ENCODE measurements around the gene TCOF1. TPM values are rescaled to one million over a fixed set of nuclear protein-coding genes. Genes with fewer than 3 reads are reported as not detected.
A peak's percentile ranks its signal among the peaks of the same experiment; 100 is the strongest.

TCOF1 gene
- total RNA-seq, 1 donor from 2014 or later = 91.1 TPM

DNA sequence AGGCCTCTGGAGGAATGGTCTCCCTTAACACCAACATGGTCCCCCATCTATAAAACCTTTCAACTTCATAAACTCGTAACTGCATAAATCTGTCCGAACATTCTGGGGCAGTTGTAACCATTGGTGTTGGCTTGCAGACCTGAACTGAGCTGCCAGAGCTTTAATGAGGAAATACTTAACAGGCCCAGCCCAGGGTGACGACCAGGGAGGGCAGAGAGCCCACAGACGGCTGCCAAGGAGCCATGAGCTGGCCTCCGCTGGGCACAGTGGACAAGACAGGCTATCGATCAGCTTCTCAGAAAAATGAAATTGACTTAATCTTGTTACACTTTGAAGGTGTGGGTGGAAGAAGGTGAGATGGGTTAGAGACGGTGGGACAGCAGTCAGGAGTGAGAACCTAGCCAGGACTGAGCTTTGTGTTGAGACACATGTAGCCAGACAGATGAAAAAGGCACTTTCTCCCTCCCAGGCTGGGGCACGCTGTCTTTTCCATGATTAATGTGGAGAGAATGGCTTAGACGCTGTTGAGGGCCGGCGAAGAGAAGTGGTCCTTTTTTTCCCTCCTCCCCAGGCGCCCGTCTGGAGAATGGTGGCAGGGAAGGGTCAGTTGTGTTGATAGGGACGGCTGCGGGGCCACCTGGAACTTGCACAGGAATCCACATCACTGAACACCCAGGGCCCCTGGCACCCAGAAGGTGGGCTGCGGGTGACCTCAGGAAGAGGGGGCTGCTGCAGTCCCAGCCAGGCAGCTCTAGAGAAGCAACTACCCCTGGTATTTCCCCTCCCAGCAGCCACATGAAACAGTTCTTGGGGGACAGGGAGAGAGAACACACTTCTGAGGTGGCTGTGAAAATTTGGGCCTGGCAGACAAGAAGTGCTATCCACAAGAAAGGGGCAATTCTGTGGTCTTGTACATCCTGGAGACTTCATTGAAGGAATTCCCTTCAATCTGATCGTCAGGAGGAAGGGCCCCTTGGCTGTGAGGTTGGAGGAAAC, 27.3 kb upstream of the TCOF1 start:
- Mint-ChIP-seq H3K27me3 (ENCODE audit: low read depth) (no peaks in the 10 kb centered on the region), H3K4me1 (peaks cover 36% of the 10 kb centered on the region), H3K27ac (ENCODE audit: unreplicated experiment) (peak overlapping the region; percentile 79), H3K9me3 (no peaks in the 10 kb centered on the region), H3K4me3 (no peak overlapping the region), H3K36me3 (ENCODE audit: low read depth) (no peaks in the 10 kb centered on the region)
- TF ChIP-seq, protein P1, sequence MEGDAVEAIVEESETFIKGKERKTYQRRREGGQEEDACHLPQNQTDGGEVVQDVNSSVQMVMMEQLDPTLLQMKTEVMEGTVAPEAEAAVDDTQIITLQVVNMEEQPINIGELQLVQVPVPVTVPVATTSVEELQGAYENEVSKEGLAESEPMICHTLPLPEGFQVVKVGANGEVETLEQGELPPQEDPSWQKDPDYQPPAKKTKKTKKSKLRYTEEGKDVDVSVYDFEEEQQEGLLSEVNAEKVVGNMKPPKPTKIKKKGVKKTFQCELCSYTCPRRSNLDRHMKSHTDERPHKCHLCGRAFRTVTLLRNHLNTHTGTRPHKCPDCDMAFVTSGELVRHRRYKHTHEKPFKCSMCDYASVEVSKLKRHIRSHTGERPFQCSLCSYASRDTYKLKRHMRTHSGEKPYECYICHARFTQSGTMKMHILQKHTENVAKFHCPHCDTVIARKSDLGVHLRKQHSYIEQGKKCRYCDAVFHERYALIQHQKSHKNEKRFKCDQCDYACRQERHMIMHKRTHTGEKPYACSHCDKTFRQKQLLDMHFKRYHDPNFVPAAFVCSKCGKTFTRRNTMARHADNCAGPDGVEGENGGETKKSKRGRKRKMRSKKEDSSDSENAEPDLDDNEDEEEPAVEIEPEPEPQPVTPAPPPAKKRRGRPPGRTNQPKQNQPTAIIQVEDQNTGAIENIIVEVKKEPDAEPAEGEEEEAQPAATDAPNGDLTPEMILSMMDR (conservative IDR thresholded peaks at IDR 0.05) = no peak
- no peak for DNase-seq (ENCODE audit: low read depth, low spot score)

DNA sequence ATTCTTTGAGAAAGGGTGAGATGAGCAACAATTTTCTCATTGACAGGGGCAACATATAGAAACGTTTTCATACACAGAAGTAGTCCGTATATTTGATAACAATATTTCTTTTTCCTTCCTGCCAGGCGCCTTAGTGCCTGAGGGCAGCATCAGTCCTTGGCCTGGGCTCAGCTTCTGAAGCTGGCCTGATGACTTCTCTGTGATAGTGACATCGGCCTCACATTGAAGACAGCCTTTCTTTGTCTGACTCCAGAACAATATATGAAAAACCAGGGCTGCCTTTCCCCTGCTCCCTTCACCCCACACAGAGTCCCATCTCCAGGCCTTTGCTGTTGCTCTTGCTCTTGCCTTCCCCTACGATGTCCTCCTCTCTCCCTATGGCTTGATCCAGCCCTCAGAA, 24.1 kb upstream of the TCOF1 start:
- no peaks in the 10 kb centered on the region for H3K36me3 Mint-ChIP-seq (ENCODE audit: low read depth)
- peaks cover 29% of the 10 kb centered on the region for H3K4me1 Mint-ChIP-seq
- no peaks in the 10 kb centered on the region for H3K27me3 Mint-ChIP-seq (ENCODE audit: low read depth)
- no peak overlapping the region for H3K4me3 Mint-ChIP-seq
- TF ChIP-seq, protein P1 (conservative IDR thresholded peaks at IDR 0.05) = no peak
- H3K27ac Mint-ChIP-seq (ENCODE audit: unreplicated experiment) = no peak overlapping the region
- DNase-seq (ENCODE audit: low read depth, low spot score) = no peak
- peaks cover 3% of the 10 kb centered on the region for H3K9me3 Mint-ChIP-seq

DNA sequence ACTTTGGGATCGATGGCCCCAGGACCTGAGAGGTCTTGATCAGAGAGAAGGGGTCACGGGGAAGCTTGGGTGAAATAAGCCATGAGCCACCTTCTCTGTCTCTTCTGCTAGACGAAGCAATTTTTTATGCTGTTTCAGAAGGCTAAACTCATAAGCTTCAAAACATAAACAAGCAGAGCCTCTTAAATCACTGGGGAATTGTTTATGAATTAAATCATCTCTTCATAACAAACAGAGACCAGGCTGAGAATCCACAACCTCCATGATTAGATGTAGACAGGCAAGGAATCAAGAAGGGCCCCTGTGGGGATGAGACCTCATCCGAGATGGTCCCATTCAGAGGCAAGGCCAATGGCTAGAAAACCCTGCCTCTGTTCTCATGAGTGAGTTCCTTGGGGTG, 21.7 kb upstream of the TCOF1 start:
- Mint-ChIP-seq H3K9me3 (peaks cover 3% of the 10 kb centered on the region), H3K27me3 (ENCODE audit: low read depth) (no peaks in the 10 kb centered on the region), H3K36me3 (ENCODE audit: low read depth) (no peaks in the 10 kb centered on the region), H3K4me1 (peaks cover 37% of the 10 kb centered on the region), H3K4me3 (no peak overlapping the region), H3K27ac (ENCODE audit: unreplicated experiment) (no peak overlapping the region)
- DNase-seq (ENCODE audit: low read depth, low spot score) = no peak
- TF ChIP-seq, protein P1 (conservative IDR thresholded peaks at IDR 0.05) = no peak

DNA sequence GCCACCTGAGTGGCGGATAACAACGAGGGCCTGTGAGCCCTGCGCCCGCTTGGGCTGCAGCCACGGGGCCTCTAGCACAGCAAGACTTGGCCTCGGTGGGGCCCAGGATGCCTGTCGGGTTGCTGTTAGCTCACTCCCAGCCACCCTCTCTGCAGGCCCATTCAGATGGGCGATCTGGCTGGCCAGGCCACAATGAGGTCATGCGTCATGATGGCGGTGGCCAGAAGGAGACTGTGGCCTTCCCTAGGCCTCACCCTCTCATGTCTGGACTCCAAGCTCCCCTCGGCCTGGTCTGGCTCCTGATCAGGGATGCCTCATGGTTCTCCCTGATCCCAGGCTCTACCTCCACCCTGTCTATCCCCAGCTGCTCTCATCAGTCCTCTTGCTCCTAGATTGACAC, 19.0 kb upstream of the TCOF1 start:
- Mint-ChIP-seq H3K9me3 (peaks cover 3% of the 10 kb centered on the region), H3K4me3 (no peak overlapping the region), H3K27ac (ENCODE audit: unreplicated experiment) (no peak overlapping the region)

DNA sequence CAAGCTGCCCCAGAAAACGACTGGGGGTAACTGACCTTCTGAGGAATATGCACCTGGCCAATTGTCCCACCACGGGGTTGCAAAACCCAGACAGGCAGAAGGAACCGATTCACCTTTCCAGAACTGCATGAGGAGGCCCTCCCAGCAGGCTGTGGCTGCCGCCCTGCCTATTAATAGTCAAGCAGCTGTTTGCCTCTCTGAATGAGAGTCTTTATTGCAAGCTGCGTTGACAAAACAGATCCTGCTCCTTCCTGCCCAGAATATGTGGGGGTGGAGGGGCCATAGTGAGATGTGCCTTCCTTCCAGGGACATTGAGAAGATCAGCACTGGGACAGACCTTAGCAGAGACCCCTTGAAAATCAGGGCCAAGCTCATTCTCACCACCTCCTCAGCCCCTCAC, 18.3 kb upstream of the TCOF1 start:
- H3K4me1 Mint-ChIP-seq = peaks cover 30% of the 10 kb centered on the region
- H3K27ac Mint-ChIP-seq (ENCODE audit: unreplicated experiment) = peak overlapping the region; percentile 78
- H3K36me3 Mint-ChIP-seq (ENCODE audit: low read depth) = no peaks in the 10 kb centered on the region
- DNase-seq (ENCODE audit: low read depth, low spot score) = no peak
- H3K9me3 Mint-ChIP-seq = peaks cover 3% of the 10 kb centered on the region
- TF ChIP-seq, protein P1 (conservative IDR thresholded peaks at IDR 0.05) = no peak
- no peaks in the 10 kb centered on the region for H3K27me3 Mint-ChIP-seq (ENCODE audit: low read depth)
- H3K4me3 Mint-ChIP-seq = no peak overlapping the region

More for the DNA sequence above, 19.0 kb upstream of the TCOF1 start:
- peaks cover 33% of the 10 kb centered on the region for H3K4me1 Mint-ChIP-seq
- DNase-seq (ENCODE audit: low read depth, low spot score) = no peak
- no peaks in the 10 kb centered on the region for H3K36me3 Mint-ChIP-seq (ENCODE audit: low read depth)
- H3K27me3 Mint-ChIP-seq (ENCODE audit: low read depth) = no peaks in the 10 kb centered on the region
- TF ChIP-seq, protein P1 (conservative IDR thresholded peaks at IDR 0.05) = no peak

All from neural crest cell (in vitro differentiated cells).